NK-92 (cell line): ENCODE measurements around the gene GPSM1.

Source experiments
- DNase-seq: peaks from one replicate; lab custom pipeline; 2025; ENCODE audit not compliant: unreplicated experiment; lab: John Stamatoyannopoulos, UW

The GPSM1 gene

DNA sequence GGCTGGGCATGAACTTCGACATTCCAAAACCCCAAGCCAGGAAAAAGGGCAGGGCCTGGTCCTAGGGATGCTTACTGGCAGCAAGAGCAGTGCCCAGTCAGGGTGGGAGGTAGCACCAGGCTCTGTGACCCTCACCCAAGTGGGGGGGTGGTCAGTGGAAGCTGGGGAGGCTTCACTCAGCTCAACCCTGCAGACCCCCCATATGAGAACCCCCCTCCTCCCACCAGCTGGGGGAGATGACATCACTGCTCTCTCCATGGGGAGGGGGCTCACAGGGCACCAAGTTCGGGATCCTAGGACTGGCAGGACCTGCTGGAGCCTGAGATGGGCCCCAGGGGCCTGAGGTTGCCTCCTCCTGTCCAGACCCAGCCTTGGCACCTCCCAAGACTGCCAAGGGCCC, 31.5 kb downstream of the GPSM1 start:
- no peak for DNase-seq

DNA sequence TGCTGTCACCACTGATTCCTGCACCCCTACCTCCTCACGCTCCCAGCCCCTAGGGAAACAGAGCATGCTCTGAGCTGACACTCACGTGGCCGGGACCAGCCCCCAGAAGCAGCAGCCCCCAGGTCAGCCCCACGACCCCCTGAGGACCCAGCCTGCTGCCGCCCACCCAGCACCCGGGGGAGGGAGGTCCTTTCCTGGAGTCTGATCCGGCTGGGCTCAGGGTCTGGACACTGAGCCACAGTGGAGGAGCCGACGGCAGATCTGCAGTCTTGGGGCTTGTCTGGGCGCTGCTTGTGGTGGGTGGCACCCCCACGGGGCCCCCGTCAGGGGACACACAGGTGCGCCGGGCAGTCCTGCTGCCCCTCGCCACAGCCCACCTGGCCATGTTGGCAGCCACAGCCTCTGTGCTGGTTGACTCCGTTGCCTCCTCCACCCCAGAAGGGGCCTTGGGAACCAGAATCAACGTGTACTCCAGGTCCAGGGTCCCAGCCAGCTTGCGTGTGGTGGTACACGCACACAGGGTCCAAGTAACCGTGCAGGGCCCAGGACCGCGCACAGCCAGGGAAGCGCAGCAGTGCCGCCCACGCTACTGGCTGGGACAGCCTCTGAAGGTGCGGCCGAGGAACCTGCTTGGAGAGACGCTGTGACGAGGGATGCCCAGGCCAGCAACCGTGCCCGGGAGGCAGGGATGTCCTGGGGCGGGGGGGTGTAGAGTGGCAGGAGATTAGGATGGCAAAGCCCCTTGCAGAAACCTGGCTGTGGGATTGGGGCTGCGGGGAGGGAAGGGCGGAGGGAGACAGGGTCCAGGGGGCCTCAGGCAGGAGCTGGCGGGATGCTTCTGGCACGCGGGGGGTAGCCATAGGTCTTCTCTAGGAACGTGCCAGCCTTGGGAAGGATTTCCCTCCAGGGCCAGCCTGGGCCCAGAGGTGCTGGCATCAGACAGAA, 32.7 kb downstream of the GPSM1 start:
- no peak for DNase-seq

DNA sequence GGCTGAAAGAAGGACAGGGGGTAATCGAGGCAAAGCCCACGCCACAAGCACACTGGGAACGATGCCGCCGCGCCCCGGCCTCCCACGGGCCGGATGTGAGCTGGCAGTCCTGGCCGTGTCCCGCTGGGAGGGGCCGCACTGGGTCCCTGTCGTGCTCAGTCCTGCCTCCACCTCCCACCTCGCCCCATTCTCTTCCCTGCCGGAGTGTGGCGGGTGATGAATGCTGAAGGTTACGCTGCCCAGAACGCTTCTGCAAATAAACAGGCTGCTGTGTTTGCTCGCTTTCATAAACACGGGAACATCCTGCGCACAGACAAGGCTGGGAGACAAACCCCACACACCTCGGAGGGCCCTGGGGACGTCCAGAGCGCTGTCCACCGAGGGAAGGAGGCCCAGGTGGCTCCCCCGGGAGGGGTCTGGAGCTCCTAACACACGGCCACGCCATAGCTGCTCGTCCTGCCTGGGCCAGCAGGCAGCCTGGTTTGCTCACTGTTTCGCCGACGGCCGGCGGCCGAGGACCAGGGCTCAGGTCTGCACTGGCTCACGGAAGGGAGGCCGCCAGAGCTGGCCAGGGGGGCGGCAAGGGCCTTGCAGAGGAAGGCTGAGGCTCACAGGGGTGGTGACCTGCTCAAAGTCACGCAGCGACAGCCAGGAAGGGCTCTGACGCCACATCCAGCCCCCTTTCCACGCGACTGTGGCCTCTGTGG, 33.9 kb downstream of the GPSM1 start:
- no peak for DNase-seq

DNA sequence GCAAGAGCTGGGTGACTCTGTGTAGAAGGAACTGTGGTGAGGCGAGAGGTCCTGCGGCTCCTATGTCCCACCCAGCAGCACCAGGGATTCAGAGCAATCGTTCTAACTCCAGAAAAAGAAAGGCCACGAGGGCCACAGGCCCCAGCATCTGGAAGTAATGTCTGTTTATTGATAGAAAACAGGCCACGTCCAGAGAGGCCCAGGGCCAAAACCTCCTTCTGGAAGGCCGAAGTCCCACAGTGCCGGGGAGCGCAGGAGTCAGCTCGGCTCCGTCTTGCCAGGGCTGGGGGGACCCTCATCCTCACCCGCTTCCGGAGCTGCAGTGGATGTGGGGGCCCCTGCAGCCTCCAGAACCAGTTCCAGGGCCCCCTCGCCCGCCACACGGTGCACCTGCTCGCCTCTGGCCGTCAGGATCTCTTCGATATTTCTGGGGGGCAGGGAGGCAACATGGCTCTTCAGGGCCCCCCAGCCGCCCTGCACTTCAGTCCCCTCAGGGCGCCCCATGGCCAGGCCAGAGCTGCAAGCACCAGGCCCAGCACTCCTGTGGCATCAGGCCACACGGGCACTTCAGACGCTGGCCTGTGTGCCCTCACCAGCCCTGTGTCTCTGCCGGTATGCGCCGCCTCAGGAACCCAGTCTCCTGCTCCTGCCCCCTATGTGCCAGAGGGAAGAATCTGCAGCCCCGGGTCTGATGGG, 34.6 kb downstream of the GPSM1 start:
- no peak for DNase-seq

DNA sequence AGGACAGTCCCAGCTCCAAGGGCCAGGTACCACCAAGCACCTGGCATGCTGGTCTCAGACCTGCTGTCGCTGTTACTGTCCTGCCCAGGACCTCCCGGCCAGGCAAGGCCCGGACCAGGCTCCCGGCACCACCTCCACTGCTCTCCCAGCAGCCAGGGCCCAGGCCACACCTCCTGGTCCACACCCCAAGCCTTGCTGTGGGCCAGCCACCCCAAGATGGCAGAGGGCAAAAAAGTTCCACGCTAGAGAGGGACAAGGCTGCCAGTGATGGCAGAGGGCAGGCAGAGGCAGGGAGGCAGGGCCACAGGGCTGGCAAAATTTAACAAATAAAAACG, 35.1 kb downstream of the GPSM1 start:
- DNase-seq, result no peak

DNA sequence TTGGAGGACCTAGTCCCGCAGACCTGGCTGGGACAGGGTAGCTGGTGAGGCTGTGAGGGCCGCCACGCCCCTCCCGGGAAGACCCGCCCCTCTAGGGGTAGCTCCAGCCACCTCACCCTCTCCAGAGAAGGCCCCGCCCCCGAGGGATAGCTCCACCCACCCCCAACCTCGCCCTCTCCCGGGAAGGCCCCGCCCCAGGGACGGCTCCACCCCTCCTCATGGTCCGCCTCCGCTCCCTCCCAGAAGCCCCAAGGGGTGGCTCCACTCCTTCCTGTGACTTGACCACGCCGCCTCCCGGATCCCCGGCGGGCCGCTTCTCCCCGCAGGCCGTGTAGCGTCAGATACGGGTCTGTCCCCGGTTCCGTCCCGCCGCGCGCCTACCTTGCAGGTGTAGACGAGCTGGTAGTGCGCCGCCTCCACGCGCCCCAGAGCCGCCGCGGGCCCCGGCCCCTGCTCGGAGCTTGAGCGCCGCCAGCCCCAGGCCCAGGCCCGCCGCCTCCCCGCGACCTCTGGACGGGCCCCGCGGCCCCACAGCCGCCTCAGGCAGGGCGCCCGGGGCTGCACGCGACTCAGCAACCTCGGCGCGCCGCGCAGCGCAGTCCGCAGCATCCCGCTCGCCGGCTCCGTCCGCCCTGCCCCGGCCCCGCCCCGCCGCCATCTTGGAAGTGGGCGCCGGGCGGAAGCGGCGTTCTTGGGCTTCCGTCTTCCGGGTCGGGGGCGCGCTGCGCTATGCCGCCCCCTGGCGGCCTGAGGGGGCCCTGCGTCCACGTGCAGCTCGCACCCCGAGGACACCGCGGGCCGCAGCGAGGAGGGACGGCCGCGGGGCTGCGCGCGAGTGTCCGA, 36.0 kb downstream of the GPSM1 start, which contains the start of gene DNLZ:
Gene DNLZ, minus strand, starts transcription at position 639 of the 843 bp plus-strand sequence. Its CDS starts 30 bp downstream, at position 609.
- DNase-seq, result no peak

DNA sequence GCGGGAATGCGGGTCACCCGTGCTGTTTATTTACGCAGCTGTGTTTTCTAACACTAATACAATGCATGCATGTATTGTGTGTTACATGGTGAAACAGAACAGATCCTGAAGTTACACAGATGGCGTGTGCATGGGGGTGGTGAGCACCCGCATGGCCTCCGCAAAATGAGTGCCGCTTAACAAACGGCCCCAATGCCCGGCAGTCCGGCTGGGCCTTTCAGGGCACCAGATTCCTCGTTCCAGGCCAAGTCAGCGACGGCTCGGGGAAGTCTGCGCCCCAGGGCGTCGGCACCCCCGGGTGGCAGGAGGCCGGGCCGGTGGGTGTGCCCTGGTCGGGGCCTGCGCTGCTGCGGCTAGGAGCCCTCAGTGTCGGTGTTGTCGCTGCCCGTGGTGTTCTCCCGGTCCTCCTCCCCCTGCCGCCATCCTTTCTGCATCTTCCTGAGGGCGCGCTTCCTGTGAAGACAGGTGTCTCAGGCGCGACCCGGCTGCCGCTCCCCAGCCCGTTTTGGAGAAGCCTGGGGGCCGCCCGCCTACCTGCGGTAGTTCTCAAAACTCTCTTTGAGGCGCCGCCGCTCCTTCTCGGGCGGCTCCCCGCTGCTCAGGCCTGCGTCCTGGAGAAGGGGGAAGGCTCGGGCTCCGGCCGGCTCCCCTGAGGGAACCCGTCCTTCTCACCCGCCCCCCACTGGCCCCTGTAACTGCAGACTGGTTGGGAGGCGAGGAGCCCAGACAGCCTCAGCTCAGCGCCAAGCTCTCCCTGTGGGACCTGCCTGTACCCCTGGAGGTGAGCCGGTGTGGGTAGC, 36.8 kb downstream of the GPSM1 start:
- no peak for DNase-seq

DNA sequence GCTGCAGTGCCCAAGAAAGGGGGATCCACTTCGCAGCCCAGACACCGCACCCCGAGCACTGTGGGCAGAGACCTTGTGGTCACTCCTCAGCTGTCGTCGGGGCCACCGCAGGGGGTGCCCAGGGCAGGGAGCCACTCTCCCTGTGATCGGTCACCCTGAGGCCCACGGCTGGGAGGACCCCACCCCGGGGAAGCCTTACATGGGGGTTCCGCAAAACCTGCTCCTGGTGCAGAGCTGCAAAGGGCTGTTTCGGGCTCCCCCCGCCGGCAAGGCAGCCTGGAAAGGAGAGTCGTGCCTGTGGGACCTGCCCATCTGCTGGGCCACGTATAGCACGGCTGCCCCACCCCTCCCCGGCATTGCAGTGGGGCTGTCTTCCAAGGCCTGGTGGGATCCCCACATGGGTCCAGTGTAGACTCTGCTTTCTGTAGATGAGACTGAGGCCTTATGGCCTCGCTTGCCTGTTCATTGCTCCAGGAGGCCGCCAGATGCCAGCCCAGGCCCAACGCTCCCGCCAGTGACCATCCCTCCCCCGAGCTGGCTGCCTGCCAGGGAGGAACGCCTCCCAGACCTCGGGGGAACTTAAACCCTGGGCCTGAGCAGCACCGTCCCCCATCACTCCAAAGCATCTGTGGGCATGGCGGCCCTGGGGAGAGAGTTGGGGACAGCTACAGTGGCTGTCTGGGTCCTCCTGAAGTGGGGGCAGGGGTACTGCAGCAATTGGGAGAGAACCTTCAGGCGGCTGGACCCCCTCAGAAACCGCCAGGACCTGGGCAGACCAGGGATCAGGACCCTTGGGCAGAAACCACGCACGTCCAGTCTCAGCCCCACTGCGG, 37.8 kb downstream of the GPSM1 start:
- DNase-seq, result no peak

DNA sequence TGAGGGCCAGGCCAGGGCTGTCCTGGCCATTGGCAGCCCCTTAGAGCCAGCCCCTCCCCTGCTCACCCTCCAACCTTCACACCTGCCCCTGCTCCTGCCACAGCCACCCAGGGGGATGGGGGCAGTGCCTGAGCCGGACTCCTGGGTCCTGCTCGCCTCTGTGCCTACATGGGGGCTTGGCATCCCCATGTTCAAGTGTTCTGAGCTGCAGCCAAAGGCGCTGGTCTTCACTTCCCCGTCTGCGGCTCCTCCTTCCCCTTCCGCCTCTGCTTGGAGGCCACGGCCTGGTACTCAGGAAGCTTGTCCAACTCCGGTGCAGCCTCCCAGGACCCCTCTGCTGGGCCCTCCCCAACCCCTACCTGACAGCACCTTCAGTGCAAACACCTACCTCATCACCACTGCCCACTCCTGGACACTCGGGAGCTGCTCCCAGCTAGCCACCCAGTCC, 38.5 kb downstream of the GPSM1 start:
- DNase-seq, result no peak

DNA sequence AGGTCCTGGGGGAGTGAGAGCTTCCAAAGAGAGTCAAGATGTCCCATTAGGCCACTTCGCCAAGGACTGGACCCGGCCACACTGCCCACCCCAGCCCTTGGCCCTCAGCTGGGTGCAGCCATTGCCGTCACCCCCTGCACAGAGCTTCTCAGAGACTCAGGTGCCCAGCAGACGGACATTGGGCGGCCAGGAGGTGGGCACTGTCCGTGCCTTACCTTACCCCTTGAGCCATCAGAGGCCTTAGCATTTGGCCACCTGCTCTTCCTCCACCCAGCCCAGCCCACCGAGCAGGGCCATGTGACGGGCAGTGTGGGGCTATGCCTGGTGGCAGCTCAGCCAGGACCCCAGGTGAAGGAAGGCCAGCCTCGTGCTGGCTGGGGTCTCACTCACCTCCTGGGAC, 39.5 kb downstream of the GPSM1 start:
- no peak for DNase-seq

DNA sequence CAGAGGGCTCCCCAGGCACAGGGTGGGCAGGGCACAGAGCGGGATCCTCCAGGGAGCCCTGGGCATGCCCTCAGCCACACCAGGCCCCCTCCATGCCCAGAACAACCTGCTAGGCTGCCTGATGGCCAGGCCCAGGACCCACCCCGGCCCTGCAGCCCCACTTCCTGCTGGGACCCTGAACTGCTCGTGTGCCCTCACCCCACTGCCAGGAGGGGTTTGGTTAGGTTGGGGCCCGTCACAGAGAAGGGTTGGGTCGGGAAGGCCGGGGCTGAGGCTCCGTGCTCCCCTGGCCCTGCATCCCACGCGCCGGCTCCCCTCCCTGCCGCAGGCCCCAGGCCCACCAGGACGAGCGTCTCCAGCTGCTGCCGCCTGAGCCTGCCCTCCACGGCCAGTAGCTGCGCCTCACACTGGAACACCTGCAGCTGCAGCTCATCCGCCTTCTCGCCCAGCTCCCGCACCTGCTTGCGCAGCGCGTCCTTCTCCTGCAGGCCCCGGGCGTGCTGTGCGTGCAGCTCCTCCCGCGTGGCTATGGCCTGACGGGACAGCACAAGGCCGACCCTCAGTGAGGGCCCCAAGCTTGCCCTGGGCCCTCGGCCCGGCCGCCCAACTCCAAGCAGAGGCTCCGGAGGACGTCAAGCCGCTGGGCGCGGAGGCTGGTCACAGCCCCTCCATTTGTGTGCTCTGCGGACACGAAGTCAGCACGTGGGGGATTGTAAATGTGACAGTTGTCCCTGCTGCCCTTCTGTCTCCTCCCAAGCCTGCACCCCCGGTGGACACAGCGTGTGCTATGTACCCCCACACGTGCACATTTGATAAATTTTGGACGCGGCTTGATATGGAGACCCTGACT, 40.2 kb downstream of the GPSM1 start:
- DNase-seq, result no peak

DNA sequence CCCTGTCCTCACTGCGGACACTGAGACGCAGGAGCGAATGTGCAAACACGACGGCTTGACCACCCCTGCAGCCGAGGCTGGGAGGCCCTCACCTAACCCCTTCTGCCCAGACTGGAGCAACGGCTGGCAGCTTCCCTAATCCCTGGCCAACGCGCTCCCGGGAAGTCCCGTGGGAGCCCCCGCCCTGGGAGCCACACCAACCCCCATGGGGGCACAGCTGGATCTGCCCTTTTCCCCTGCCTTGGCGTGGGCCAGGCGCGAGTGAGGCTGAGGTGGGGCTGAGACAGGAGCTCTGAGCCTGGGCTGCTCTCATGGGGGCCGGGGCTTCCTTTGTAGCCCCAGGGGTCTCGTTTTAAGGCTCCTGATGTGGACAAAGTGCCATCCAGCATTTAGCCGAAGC, 40.9 kb downstream of the GPSM1 start:
- DNase-seq, result no peak

DNA sequence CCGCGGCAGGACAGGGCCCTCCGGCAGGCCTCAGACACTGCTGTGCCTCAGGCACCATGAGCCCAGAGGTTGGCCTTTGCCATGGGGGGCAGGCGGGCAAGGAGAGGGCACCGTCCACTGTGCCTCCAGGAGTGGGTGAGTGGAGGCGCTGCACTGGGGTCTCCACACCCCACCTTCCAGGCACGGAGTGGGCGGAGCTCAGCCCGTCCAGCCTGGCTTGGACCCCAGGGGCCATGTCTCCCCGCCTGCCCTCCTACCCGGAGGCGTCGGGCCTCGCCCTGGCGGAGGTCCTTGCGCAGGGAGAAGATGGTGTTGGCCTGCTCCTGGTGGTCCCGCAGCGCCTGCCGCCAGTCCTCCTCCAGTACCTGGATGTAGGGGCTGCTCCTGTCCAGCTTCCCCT, 42.7 kb downstream of the GPSM1 start:
- DNase-seq, result no peak

DNA sequence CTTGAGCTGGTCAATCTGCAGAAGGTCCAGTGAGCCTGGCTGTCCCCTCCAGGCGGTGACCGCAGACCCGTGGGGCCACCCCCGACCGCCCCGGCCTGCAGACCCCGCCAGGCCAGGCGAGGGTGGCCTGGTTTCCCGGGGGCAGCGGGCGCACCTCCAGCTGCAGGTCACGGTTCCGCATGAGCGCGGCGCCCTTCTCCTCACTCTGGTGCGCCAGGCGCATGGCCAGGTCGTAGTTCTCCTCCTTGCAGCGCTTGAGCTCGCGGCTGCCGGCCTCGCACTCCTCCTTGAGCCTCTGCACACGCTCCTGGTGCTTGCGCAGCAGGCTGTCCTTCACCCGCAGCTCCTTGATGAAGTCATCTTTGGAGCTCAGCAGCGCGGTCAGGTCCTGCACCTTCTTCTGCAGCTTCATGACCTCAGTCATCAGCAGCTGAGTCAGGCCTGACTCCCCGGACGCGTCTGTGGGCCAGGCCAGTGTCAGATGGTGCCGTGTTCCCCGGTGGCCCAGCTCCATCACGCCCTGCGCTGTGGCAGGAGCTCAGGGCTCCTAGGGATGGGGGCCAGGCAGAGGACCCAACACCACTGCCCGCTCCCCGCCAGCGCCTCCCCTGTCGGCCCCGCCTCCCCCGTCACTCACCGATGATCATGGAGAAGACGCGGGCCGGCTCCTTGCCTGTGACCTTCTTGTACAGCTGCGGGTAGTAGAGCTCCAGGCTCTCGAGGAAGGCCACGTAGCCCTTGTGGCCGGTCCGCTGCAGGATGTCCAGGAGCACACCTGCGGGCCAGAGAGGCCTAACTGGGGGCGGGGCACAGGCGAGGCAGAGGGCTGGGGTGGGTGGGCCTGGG, 43.6 kb downstream of the GPSM1 start:
- no peak for DNase-seq

DNA sequence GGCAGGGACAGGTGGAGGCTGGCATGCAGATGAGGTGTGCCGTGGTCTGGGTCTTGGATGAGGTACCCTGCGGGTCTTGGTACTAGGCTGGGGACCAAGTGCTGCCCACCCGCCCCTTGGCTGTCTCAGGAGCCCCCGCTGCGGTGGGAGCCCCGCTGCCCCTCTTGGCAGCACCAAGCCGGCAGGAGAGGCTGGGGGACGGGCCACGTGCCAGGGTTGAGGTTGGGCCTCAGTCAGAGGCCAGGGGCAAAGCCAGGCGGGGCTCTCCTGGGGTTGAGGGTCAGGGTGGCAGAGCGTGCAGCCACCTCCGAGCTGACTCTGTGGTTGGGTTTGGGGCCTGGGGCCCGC, 44.2 kb downstream of the GPSM1 start:
- DNase-seq, result no peak

DNA sequence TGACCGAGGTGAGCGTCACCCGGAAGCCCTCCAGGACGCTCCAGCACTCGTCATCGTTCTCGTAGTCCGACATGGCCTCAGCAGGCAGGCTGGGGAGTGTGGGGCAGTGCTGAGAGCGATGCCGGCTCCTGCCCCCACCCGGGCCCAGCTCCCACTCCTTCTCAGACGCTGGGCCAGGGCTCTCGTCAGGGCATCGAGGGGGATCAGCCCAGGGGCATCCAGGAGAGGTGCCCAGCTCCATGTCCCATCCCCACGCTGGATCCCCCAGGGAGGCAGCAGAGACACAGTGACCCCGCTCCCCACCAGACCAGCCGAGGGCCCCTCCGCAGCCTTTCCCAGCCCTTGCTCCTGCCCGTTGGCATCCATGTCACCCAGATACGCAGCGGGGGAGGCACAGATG, 44.7 kb downstream of the GPSM1 start:
- DNase-seq, result no peak

DNA sequence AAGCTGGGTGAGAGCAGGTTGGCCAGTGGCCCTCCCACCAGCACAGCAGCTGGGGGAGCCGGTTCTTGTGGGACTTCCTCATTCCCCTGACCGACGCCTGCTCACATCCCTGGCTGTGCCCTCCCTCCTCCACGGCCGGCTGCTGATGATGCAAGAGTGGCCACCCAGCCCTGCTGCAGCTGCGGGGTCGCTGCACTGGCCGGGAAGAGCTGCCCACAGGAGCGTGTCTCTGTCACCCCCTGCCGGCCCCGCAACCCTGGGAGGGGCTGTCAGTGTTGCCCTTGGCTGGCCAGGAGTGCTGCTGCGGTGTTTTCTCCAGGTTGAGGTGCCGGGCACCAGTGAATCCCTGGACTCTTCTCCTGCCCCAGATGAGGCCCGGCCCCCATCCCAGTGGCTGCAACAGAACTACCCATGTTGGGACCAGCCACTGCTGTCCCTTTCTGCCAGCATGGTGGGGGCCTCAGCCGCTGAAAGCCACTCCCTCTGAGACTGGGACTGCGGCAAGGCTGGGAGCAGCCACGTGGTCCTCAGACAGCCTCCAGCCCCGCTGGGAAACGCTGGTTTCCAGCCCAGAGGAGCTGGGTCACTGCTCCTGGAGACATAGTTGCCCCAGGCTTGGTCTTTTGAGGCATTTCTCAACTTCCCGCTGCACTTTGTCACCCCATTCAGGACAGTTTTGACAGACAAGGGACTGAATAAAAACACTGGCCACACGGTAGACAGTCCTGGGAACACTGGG, 45.4 kb downstream of the GPSM1 start:
- no peak for DNase-seq
